IMR-90 (cell line): ENCODE measurements around the gene BLOC1S4.

ENCODE experiments used
- CEBPB ChIP-seq: IDR thresholded peaks from 2 replicates; pipeline ENCODE4 v1.6.1; 2012; ENCODE audit warnings: low read depth, low read length, improper control_type of control experiment
- CHD1 ChIP-seq: IDR thresholded peaks from 2 replicates; pipeline ENCODE4 v1.6.1; 2012; ENCODE audit warnings: low read depth, low read length, improper control_type of control experiment
- CTCF ChIP-seq: conservative IDR thresholded peaks from 2 replicates; pipeline ENCODE4 v1.5.1; 2012; ENCODE audit warnings: mild to moderate bottlenecking, low read depth, low read length, improper control_type of control experiment
- FOS ChIP-seq: fragments of 150-350 bp; IDR thresholded peaks from 2 replicates; pipeline ENCODE4 v1.6.1; 2016; ENCODE audit warnings: low read depth, low read length
- MAZ ChIP-seq: IDR thresholded peaks from 2 replicates; pipeline ENCODE4 v1.6.1; 2012; ENCODE audit warnings: low read depth, mild to moderate bottlenecking, low read length, improper control_type of control experiment, moderate library complexity, borderline replicate concordance
- MXI1 ChIP-seq: IDR thresholded peaks from 2 replicates; pipeline ENCODE4 v1.6.1; 2012; ENCODE audit warnings: low read depth, mild to moderate bottlenecking, low read length, moderate library complexity, borderline replicate concordance
- NFE2L2 ChIP-seq: fragments of 150-350 bp; IDR thresholded peaks from 2 replicates; pipeline ENCODE4 v1.6.1; 2016; ENCODE audit warnings: low read depth, mild to moderate bottlenecking, low read length
- POLR2A ChIP-seq: IDR thresholded peaks from 2 replicates; pipeline ENCODE4 v1.6.1; 2012; ENCODE audit warnings: mild to moderate bottlenecking, low read depth, low read length
- RAD21 ChIP-seq: IDR thresholded peaks from 2 replicates; pipeline ENCODE4 v1.6.1; 2012; ENCODE audit warnings: low read length, improper control_type of control experiment
- RFX5 ChIP-seq: IDR thresholded peaks from 2 replicates; pipeline ENCODE4 v1.8.0; 2012; ENCODE audit warnings: low read depth, mild to moderate bottlenecking, low read length, moderate library complexity
- SMC3 ChIP-seq: fragments of 150-350 bp; IDR thresholded peaks from 2 replicates; pipeline ENCODE4 v1.6.1; 2016; ENCODE audit warnings: low read depth, mild to moderate bottlenecking, antibody characterized with exemption, low read length, moderate library complexity
- TF ChIP-seq, protein P1 (sequence below): fragments of 150-350 bp; IDR thresholded peaks from 2 replicates; pipeline ENCODE4 v1.6.1; 2017; ENCODE audit warnings: mild to moderate bottlenecking, antibody characterized with exemption, low read length, low read depth
- TF ChIP-seq, protein P2 (sequence below): fragments of 150-350 bp; IDR thresholded peaks from 2 replicates; pipeline ENCODE4 v1.6.1; 2016; ENCODE audit warnings: low read depth, mild to moderate bottlenecking, low read length, moderate library complexity, borderline replicate concordance

GRCh38 chr4:6720202-6720699 is 4.3 kb downstream of the BLOC1S4 start:
- TF ChIP-seq CTCF (peak; percentile 97), POLR2A (peak; percentile 61; the same call in 1 of the 2 replicates), CEBPB (no peak), SMC3 (peak; percentile 98), NFE2L2 (no peak), FOS (no peak), RFX5 (no peak), MXI1 (no peak), RAD21 (peak; percentile 99), MAZ (peak; percentile 67; the same call in 1 of the 2 replicates), CHD1 (no peak)
- TF ChIP-seq, protein P1, sequence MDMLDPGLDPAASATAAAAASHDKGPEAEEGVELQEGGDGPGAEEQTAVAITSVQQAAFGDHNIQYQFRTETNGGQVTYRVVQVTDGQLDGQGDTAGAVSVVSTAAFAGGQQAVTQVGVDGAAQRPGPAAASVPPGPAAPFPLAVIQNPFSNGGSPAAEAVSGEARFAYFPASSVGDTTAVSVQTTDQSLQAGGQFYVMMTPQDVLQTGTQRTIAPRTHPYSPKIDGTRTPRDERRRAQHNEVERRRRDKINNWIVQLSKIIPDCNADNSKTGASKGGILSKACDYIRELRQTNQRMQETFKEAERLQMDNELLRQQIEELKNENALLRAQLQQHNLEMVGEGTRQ: no peak
- TF ChIP-seq, protein P2, sequence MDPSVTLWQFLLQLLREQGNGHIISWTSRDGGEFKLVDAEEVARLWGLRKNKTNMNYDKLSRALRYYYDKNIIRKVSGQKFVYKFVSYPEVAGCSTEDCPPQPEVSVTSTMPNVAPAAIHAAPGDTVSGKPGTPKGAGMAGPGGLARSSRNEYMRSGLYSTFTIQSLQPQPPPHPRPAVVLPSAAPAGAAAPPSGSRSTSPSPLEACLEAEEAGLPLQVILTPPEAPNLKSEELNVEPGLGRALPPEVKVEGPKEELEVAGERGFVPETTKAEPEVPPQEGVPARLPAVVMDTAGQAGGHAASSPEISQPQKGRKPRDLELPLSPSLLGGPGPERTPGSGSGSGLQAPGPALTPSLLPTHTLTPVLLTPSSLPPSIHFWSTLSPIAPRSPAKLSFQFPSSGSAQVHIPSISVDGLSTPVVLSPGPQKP: no peak
